IgD-negative memory B cell (primary cell): ENCODE measurements around the gene TMEM170B. TPM values are rescaled to one million over a fixed set of nuclear protein-coding genes. Genes with fewer than 3 reads are reported as not detected.
A peak's percentile ranks its signal among the peaks of the same experiment; 100 is the strongest.

Experiments used
- H3K27ac Mint-ChIP-seq, 3 donors: one replicate each; pipeline ENCODE4 v1.8.0; 2020 to 2022; ENCODE audit warnings: mild to moderate bottlenecking in 3 of 3, mixed read lengths in 3 of 3, moderate library complexity in 1 of 3
- H3K27me3 Mint-ChIP-seq: one replicate; pipeline ENCODE4 v1.8.0; 2021; ENCODE audit warnings: mixed read lengths
- H3K36me3 Mint-ChIP-seq: one replicate; pipeline ENCODE4 v1.8.0; 2020; ENCODE audit warnings: mild to moderate bottlenecking, mixed read lengths
- H3K4me1 Mint-ChIP-seq, 3 donors: one replicate each; pipeline ENCODE4 v1.8.0; 2020 to 2022; ENCODE audit warnings: mixed read lengths in 3 of 3, mild to moderate bottlenecking in 1 of 3
- H3K4me3 Mint-ChIP-seq, 4 donors: one replicate each; pipeline ENCODE4 v1.8.0; 2020 to 2022; ENCODE audit warnings: mild to moderate bottlenecking in 4 of 4, mixed read lengths in 4 of 4, moderate library complexity in 3 of 4
- H3K9me3 Mint-ChIP-seq, 3 donors: one replicate each; pipeline ENCODE4 v1.8.0; 2020 to 2021; ENCODE audit warnings: mixed read lengths in 3 of 3, mild to moderate bottlenecking in 1 of 3
- polyA plus RNA-seq: library from polyadenylated mRNA; unstranded; fragments of 300-500 nt; fragmentation: Illumina TruSeq; gene quantifications from one replicate; pipeline ENCODE4 v1.2.3, GENCODE V29; 2021

TMEM170B gene
- polyA plus RNA-seq, 1 donor from 2014 or later = 0.36 TPM

DNA sequence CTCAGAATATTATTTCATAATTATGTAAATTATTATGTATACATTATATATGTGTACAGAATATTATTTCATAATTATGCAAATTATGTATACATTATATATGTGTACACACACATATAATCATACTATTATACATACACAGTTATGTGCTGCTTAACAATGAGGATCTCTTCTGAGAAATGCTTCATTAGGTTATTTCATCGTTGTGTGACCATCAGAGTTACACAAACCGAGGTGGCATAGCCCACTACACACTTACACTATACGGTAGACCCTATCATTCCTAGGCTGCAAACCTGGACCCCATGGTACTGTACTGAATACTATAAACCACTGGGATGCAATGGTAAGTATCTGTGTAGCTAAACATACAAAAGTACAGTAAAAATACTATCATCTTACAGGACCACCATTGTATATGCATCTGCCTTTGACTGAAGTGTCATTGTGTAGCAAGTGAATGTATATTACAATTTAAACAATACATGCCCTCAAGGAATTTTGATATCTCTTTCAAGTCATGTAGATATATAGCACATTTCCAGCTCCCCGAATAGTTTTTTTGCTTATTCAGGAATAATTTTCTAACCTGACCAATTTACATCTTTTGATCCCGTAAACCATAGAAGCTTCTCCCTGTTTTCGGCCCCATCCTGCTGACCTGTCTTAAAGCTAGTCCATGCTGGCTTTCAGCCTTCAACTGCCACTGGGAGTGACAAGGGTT lies 71.2 kb downstream of the TMEM170B start:
- Mint-ChIP-seq H3K9me3 (no peaks in the 10 kb centered on the region), H3K36me3 (no peaks in the 10 kb centered on the region)

GRCh38 chr6:11609324-11610071 lies 71.9 kb downstream of the TMEM170B start:
- Mint-ChIP-seq H3K4me1 (peaks cover 0 to 3% (median 1%) of the 10 kb centered on the region in 3 donors), H3K9me3 (no peaks in the 10 kb centered on the region), H3K36me3 (no peaks in the 10 kb centered on the region)

More for the DNA sequence above, 71.2 kb downstream of the TMEM170B start:
- Mint-ChIP-seq H3K27ac (no peak overlapping the region), H3K4me1 (peaks cover 0 to 6% (median 1%) of the 10 kb centered on the region in 3 donors), H3K27me3 (peaks cover 21% of the 10 kb centered on the region), H3K4me3 (peak overlapping the region in 1 of 4 donors; percentile 10)

GRCh38 chr6:11613336-11613735 lies 75.8 kb downstream of the TMEM170B start:
- Mint-ChIP-seq H3K4me1 (no peaks in the 10 kb centered on the region), H3K27me3 (peaks cover 13% of the 10 kb centered on the region), H3K4me3 (no peak overlapping the region), H3K27ac (no peak overlapping the region), H3K36me3 (no peaks in the 10 kb centered on the region), H3K9me3 (no peaks in the 10 kb centered on the region)

More at GRCh38 chr6:11609324-11610071, 71.9 kb downstream of the TMEM170B start:
- H3K27ac Mint-ChIP-seq = no peak overlapping the region
- peaks cover 21% of the 10 kb centered on the region for H3K27me3 Mint-ChIP-seq
- H3K4me3 Mint-ChIP-seq = no peak overlapping the region

GRCh38 chr6:11613858-11614257 lies 76.3 kb downstream of the TMEM170B start:
- Mint-ChIP-seq H3K27ac (no peak overlapping the region), H3K9me3 (no peaks in the 10 kb centered on the region), H3K36me3 (no peaks in the 10 kb centered on the region), H3K4me1 (no peaks in the 10 kb centered on the region), H3K27me3 (peaks cover 13% of the 10 kb centered on the region), H3K4me3 (no peak overlapping the region)

- no peak overlapping the region for H3K27ac Mint-ChIP-seq
- peaks cover 5% of the 10 kb centered on the region for H3K27me3 Mint-ChIP-seq
- H3K4me1 Mint-ChIP-seq = no peaks in the 10 kb centered on the region
- no peaks in the 10 kb centered on the region for H3K36me3 Mint-ChIP-seq
- no peak overlapping the region for H3K4me3 Mint-ChIP-seq
- H3K9me3 Mint-ChIP-seq = no peaks in the 10 kb centered on the region
Measured at GRCh38 chr6:11614534-11615213, 77.1 kb downstream of the TMEM170B start.

- Mint-ChIP-seq H3K4me3 (no peak overlapping the region), H3K27me3 (peaks cover 4% of the 10 kb centered on the region), H3K4me1 (no peaks in the 10 kb centered on the region), H3K9me3 (no peaks in the 10 kb centered on the region), H3K36me3 (no peaks in the 10 kb centered on the region), H3K27ac (no peak overlapping the region)
Measured at GRCh38 chr6:11615214-11615602, 77.7 kb downstream of the TMEM170B start.

- H3K4me1 Mint-ChIP-seq = no peaks in the 10 kb centered on the region
- H3K27me3 Mint-ChIP-seq = no peaks in the 10 kb centered on the region
- no peak overlapping the region for H3K4me3 Mint-ChIP-seq
- H3K27ac Mint-ChIP-seq = no peak overlapping the region
- no peaks in the 10 kb centered on the region for H3K36me3 Mint-ChIP-seq
- no peaks in the 10 kb centered on the region for H3K9me3 Mint-ChIP-seq
Measured at GRCh38 chr6:11616200-11616611, 78.7 kb downstream of the TMEM170B start.

DNA sequence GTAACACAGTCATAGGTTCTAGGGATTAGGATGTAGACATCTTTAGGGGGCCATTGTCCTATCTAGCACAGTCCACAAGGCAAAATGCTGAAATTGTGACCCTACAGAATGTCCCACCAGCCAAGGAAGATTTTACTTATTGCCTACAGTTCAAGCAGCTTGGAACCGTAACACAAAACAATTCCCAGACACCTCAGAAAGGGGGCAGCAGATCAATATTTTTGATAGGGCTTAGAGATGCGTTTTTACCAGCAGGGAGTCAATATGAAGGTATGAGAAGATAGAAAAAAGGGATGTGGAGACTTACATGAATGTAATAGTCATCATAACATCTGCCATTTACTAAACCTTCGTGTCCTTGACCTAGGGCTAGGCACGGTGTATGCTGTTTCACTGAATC lies 81.0 kb downstream of the TMEM170B start:
- Mint-ChIP-seq H3K27me3 (no peaks in the 10 kb centered on the region), H3K9me3 (no peaks in the 10 kb centered on the region), H3K4me1 (peaks cover 0 to 1% (median 0%) of the 10 kb centered on the region in 3 donors), H3K27ac (no peak overlapping the region), H3K4me3 (no peak overlapping the region), H3K36me3 (no peaks in the 10 kb centered on the region)

DNA sequence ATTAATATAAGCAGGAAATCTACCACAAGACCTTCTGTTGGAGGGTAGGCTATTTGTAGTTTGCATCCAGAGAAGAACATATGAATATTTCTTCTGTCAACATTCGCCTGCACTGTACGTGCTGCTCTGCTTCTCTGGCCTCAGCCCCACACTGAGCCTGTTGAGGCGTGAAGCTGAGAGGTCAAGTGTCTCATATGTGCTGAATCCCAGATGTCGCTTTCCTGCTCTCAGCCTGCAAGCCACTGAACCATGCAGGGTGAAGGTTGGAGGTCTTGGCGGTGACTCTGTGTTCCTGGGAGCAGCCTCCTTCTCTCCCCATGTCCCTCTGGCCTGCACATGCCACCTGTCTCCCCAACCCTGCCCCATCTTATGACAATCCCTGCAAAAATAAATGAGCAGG lies 83.6 kb downstream of the TMEM170B start:
- Mint-ChIP-seq H3K4me3 (no peak overlapping the region), H3K4me1 (peaks cover 0 to 1% (median 0%) of the 10 kb centered on the region in 3 donors), H3K27me3 (peaks cover 6% of the 10 kb centered on the region), H3K9me3 (peaks cover 0 to 2% (median 0%) of the 10 kb centered on the region in 3 donors), H3K36me3 (no peaks in the 10 kb centered on the region), H3K27ac (no peak overlapping the region)

- Mint-ChIP-seq H3K36me3 (no peaks in the 10 kb centered on the region), H3K4me3 (no peak overlapping the region), H3K4me1 (peaks cover 0 to 1% (median 0%) of the 10 kb centered on the region in 3 donors), H3K9me3 (peaks cover 0 to 2% (median 0%) of the 10 kb centered on the region in 3 donors), H3K27ac (no peak overlapping the region), H3K27me3 (peaks cover 7% of the 10 kb centered on the region)
Measured at GRCh38 chr6:11622156-11622555, 84.6 kb downstream of the TMEM170B start.

DNA sequence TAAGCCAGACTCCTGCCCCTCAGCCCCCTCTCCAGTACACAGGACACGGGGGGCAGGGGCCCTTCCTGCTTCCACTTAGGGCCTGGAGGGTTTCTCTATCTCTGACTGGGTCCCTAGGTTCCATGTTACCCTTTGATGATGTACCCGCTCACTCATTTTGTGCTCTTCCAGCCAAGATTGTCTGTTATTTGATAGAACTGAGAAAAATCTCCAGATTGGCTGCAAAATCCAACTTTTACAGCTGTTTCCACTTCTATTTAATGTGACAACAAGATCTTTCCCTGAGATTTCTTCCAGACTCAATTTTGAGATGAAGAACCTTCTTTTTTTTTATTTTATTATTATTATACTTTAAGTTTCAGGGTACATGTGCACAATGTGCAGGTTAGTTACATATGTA lies 85.7 kb downstream of the TMEM170B start:
- Mint-ChIP-seq H3K36me3 (no peaks in the 10 kb centered on the region), H3K9me3 (peaks cover 0 to 2% (median 0%) of the 10 kb centered on the region in 3 donors), H3K4me1 (peaks cover 0 to 1% (median 0%) of the 10 kb centered on the region in 3 donors), H3K27me3 (peaks cover 12% of the 10 kb centered on the region), H3K4me3 (no peak overlapping the region), H3K27ac (no peak overlapping the region)

GRCh38 chr6:11625302-11625701 lies 87.8 kb downstream of the TMEM170B start:
- Mint-ChIP-seq H3K27me3 (peaks cover 21% of the 10 kb centered on the region), H3K9me3 (peaks cover 0 to 2% (median 0%) of the 10 kb centered on the region in 3 donors), H3K4me1 (peaks cover 0 to 1% (median 0%) of the 10 kb centered on the region in 3 donors), H3K4me3 (no peak overlapping the region), H3K36me3 (peaks cover 1% of the 10 kb centered on the region), H3K27ac (no peak overlapping the region)

DNA sequence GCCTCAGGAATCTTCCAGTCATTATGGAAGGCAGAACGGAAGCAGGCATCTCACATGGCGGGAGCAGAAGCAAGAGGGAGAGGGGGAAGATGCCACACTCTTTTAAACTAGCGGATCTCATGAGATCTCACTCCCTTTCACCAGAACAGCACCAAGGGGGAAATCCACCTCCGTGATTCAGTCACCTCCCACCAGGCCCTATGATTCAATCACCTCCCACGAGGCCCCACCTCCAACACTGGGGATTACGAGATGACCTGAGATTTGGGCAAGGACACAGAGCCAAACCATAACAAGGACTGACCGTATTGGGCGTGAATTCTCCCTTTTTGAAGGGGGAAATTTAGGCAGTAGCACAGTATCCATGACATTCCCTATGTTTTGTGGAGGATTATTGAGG lies 88.8 kb downstream of the TMEM170B start:
- H3K4me1 Mint-ChIP-seq = peaks cover 0 to 1% (median 0%) of the 10 kb centered on the region in 3 donors
- peaks cover 23% of the 10 kb centered on the region for H3K27me3 Mint-ChIP-seq
- H3K9me3 Mint-ChIP-seq = peaks cover 0 to 2% (median 0%) of the 10 kb centered on the region in 3 donors

GRCh38 chr6:11628562-11628961 lies 91.0 kb downstream of the TMEM170B start:
- no peaks in the 10 kb centered on the region for H3K4me1 Mint-ChIP-seq
- no peak overlapping the region for H3K4me3 Mint-ChIP-seq
- H3K27me3 Mint-ChIP-seq = peaks cover 23% of the 10 kb centered on the region
- H3K9me3 Mint-ChIP-seq = peaks cover 0 to 2% (median 0%) of the 10 kb centered on the region in 3 donors
- no peak overlapping the region for H3K27ac Mint-ChIP-seq
- H3K36me3 Mint-ChIP-seq = peaks cover 2% of the 10 kb centered on the region

More for the DNA sequence above, 88.8 kb downstream of the TMEM170B start:
- Mint-ChIP-seq H3K4me3 (no peak overlapping the region), H3K36me3 (peaks cover 2% of the 10 kb centered on the region), H3K27ac (no peak overlapping the region)

DNA sequence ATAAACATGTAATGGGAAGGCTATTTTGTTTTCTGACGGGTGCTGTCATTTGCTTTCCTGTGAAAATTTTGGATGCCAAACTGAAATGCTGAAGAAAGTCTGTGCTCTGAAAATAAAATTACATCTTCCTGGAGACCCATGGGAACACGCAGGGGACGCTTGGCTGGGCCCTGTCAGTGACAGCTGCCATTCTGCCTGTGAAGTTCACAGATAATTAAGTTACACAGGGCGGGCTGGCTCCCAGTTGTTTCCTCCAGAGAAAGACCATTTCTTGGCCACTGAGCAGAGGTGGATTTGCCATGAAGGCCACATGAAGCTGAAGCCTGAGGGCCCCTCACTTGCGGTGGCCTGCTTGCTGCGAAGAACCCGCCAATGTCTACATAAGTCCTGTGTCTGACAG lies 93.5 kb downstream of the TMEM170B start:
- Mint-ChIP-seq H3K9me3 (no peaks in the 10 kb centered on the region), H3K4me1 (no peaks in the 10 kb centered on the region), H3K4me3 (no peak overlapping the region), H3K27ac (no peak overlapping the region), H3K27me3 (peaks cover 19% of the 10 kb centered on the region), H3K36me3 (peaks cover 2% of the 10 kb centered on the region)
